Right hindlimb (tissue), 1 donor: ENCODE measurements around the gene NINJ2.

Source experiments
- DNase-seq: peaks from one replicate; pipeline ENCODE4 v3.0.0-alpha.2; 2018

Gene NINJ2

GRCh38 chr12:565589-566105 lies 97.6 kb downstream of the NINJ2 start:
- DNase-seq: no peak

GRCh38 chr12:565161-565560 lies 98.1 kb downstream of the NINJ2 start:
- DNase-seq: no peak

GRCh38 chr12:563787-564298 lies 99.4 kb downstream of the NINJ2 start:
- DNase-seq: no peak

GRCh38 chr12:563250-563781 lies 99.9 kb downstream of the NINJ2 start:
- no peak for DNase-seq

GRCh38 chr12:562634-563033 lies 100.6 kb downstream of the NINJ2 start:
- no peak for DNase-seq

GRCh38 chr12:561908-562593 lies 101.2 kb downstream of the NINJ2 start:
- no peak for DNase-seq

- DNase-seq: no peak
Observed at GRCh38 chr12:561391-561705, 101.9 kb downstream of the NINJ2 start.

- DNase-seq: no peak
Observed at GRCh38 chr12:560691-561390, 102.4 kb downstream of the NINJ2 start.

- DNase-seq: no peak
Observed at GRCh38 chr12:559906-560455, 103.3 kb downstream of the NINJ2 start.

GRCh38 chr12:559208-559905 lies 103.9 kb downstream of the NINJ2 start:
- DNase-seq: no peak

- no peak for DNase-seq
Observed at GRCh38 chr12:558580-558979, 104.7 kb downstream of the NINJ2 start.

- DNase-seq: no peak
Observed at GRCh38 chr12:556498-556897, 106.7 kb downstream of the NINJ2 start.

- DNase-seq: no peak
Observed at GRCh38 chr12:554001-554285, 109.3 kb downstream of the NINJ2 start.

- no peak for DNase-seq
Observed at GRCh38 chr12:553216-554000, 109.8 kb downstream of the NINJ2 start.

- DNase-seq: peak; percentile 59
Observed at GRCh38 chr12:552466-552865, 110.8 kb downstream of the NINJ2 start.

- DNase-seq: no peak
Observed at GRCh38 chr12:550473-551260, 112.6 kb downstream of the NINJ2 start.

GRCh38 chr12:549476-550082 lies 113.7 kb downstream of the NINJ2 start:
- DNase-seq: no peak

- no peak for DNase-seq
Observed at GRCh38 chr12:547883-548470, 115.3 kb downstream of the NINJ2 start.

- peak; percentile 78 for DNase-seq
Observed at GRCh38 chr12:546920-547845, 116.1 kb downstream of the NINJ2 start.
